ENCODE data around the gene ANTKMT.

DNA sequence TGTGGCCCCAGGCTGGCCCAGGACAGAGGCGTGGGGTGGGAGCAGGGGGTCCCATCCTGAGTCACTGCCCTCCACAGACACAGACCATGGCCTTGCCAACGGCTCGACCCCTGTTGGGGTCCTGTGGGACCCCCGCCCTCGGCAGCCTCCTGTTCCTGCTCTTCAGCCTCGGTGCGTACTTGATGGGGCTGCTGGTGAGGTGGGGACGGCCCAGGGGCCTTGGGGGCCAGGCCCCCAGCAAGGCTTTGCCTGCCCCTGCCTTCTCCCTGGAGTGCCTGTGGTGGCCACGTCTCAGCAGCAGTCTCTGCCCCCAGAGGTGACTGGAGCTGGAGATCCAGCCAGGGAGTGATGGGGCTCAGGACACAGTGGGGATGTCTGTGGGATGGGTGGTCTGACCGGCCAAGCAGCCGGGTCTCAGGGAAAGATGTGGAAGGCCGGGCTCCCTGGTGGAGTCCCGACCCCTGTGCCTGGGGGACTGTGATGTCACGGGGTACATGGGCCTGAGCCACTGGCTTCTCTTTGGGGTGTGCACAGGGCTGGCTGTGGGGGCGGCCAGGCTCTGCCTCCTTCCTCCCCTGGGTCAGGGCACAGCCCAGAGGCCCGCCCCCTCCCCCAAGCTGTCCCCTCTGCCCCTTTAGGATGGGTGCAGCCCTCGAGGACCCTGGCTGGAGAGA lies 41.8 kb downstream of the ANTKMT start:
- TF ChIP-seq, protein P1, sequence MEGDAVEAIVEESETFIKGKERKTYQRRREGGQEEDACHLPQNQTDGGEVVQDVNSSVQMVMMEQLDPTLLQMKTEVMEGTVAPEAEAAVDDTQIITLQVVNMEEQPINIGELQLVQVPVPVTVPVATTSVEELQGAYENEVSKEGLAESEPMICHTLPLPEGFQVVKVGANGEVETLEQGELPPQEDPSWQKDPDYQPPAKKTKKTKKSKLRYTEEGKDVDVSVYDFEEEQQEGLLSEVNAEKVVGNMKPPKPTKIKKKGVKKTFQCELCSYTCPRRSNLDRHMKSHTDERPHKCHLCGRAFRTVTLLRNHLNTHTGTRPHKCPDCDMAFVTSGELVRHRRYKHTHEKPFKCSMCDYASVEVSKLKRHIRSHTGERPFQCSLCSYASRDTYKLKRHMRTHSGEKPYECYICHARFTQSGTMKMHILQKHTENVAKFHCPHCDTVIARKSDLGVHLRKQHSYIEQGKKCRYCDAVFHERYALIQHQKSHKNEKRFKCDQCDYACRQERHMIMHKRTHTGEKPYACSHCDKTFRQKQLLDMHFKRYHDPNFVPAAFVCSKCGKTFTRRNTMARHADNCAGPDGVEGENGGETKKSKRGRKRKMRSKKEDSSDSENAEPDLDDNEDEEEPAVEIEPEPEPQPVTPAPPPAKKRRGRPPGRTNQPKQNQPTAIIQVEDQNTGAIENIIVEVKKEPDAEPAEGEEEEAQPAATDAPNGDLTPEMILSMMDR (IDR thresholded peaks at IDR 0.05), result no peak
- TF ChIP-seq EP300 (IDR thresholded peaks at IDR 0.05), result no peak
